CD4-positive, alpha-beta memory T cell (primary cell): ENCODE data around the gene TAAR5. TPM values are rescaled to one million over a fixed set of nuclear protein-coding genes. Genes with fewer than 3 reads are reported as not detected.

Source experiments
- CTCF ChIA-PET: fragments of 350-600 bp; sonication (Branson Sonifier 250); formaldehyde crosslinking; loops from one replicate; lab custom pipeline; 2021; ENCODE audit warnings: inconsistent platforms; ENCODE audit not compliant: partially characterized antibody; lab: Charles Lee
- POLR2A ChIA-PET: fragments of 350-600 bp; sonication (Branson Sonifier 250); formaldehyde crosslinking; loops from one replicate; lab custom pipeline; 2021; ENCODE audit not compliant: partially characterized antibody; lab: Charles Lee
- DNase-seq, 5 donors: peaks; one replicate each; pipeline versions ENCODE4 v3.0.0 to v3.0.0-alpha.2; 2020 to 2022; ENCODE audit warnings: mixed read lengths in 1 of 5
- H3K27ac ChIP-seq: one replicate; pipeline ENCODE4 v1.7.0; 2013; ENCODE audit warnings: low read depth, low read length
- H3K27me3 ChIP-seq: 2 replicates; pipeline ENCODE4 v1.7.0; 2013; ENCODE audit warnings: mild to moderate bottlenecking, low read length, moderate library complexity; ENCODE audit not compliant: insufficient read depth
- H3K36me3 ChIP-seq: 2 replicates; pipeline ENCODE4 v1.7.0; 2013; ENCODE audit warnings: mild to moderate bottlenecking, low read length, moderate library complexity; ENCODE audit not compliant: insufficient read depth
- H3K4me1 ChIP-seq: 2 replicates; pipeline ENCODE4 v1.7.0; 2013; ENCODE audit warnings: mild to moderate bottlenecking, low read length, moderate library complexity; ENCODE audit not compliant: insufficient read depth
- H3K4me3 ChIP-seq, 2 donors: one replicate each; pipeline ENCODE4 v1.7.0; 2013; ENCODE audit warnings: low read length in 2 of 2, mild to moderate bottlenecking in 1 of 2
- H3K9me3 ChIP-seq, 2 donors: one replicate each; pipeline ENCODE4 v1.7.0; 2013; ENCODE audit warnings: low read length in 2 of 2, control low read depth in 1 of 2; ENCODE audit not compliant: control insufficient read depth in 1 of 2
- H3K27ac Mint-ChIP-seq, 7 donors: one replicate each; pipeline ENCODE4 v1.8.0; 2020 to 2021; ENCODE audit warnings: mixed read lengths in 7 of 7, mild to moderate bottlenecking in 6 of 7, inconsistent platforms in 3 of 7, moderate library complexity in 3 of 7
- H3K27me3 Mint-ChIP-seq, 2 donors: one replicate each; pipeline ENCODE4 v1.8.0; 2020 to 2021; ENCODE audit warnings: mixed read lengths in 2 of 2
- H3K36me3 Mint-ChIP-seq, 2 donors: one replicate each; pipeline ENCODE4 v1.8.0; 2020 to 2021; ENCODE audit warnings: mixed read lengths in 2 of 2, inconsistent platforms in 1 of 2, mild to moderate bottlenecking in 1 of 2
- H3K4me1 Mint-ChIP-seq, 4 donors: one replicate each; pipeline ENCODE4 v1.8.0; 2020 to 2021; ENCODE audit warnings: mixed read lengths in 4 of 4, mild to moderate bottlenecking in 1 of 4
- H3K4me3 Mint-ChIP-seq, 8 donors: one replicate each; pipeline ENCODE4 v1.8.0; 2020 to 2021; ENCODE audit warnings: mixed read lengths in 8 of 8, mild to moderate bottlenecking in 7 of 8, moderate library complexity in 6 of 8, inconsistent platforms in 3 of 8
- H3K9me3 Mint-ChIP-seq, 8 donors: one replicate each; pipeline ENCODE4 v1.8.0; 2020 to 2021; ENCODE audit warnings: mixed read lengths in 8 of 8, mild to moderate bottlenecking in 5 of 8, inconsistent platforms in 3 of 8, moderate library complexity in 1 of 8
- intact Hi-C: fragments of 100-400 bp; cut with micrococcal nuclease; formaldehyde crosslinking; loops from one replicate; pipeline ENCODE4 v1.15.1; 2023
- polyA plus RNA-seq, 2 donors: library from polyadenylated mRNA; unstranded; fragments of 300-500 nt; fragmentation: Illumina TruSeq; gene quantifications; one replicate each; pipeline ENCODE4 v1.2.3, GENCODE V29; 2021
- total RNA-seq, 2 experiments: library from RNA; stranded (reverse); gene quantifications; one replicate each; pipeline ENCODE4 v1.2.3, GENCODE V29; 2021

TAAR5 gene
- total and polyA plus RNA-seq, 4 experiments from 2014 or later, result not detected

- Mint-ChIP-seq H3K36me3 (no peaks in the 10 kb centered on the region), H3K4me1 (no peaks in the 10 kb centered on the region), H3K9me3 (no peaks in the 10 kb centered on the region), H3K4me3 (no peak overlapping the region), H3K27ac (no peak overlapping the region), H3K27me3 (peaks cover 12 to 21% of the 10 kb centered on the region in 2 donors)
- H3K4me1 ChIP-seq, result no peaks in the 10 kb centered on the region
- H3K9me3 ChIP-seq, result no peaks in the 10 kb centered on the region
- no peak for DNase-seq
- no peak overlapping the region for H3K27ac ChIP-seq
- H3K4me3 ChIP-seq, result no peak overlapping the region
- ChIA-PET CTCF (interaction anchor here (0.5 kb wide), 1 partner anchor 1643 kb away, joined by 3 read pairs; no protein-coding TSS in a partner anchor), POLR2A (no interaction called here)
- no peaks in the 10 kb centered on the region for H3K27me3 ChIP-seq
- intact Hi-C loops, result no loop called here
- H3K36me3 ChIP-seq, result no peaks in the 10 kb centered on the region
Observed at GRCh38 chr6:132551214-132551613, 38.3 kb downstream of the TAAR5 start.

- Histone ChIP-seq H3K4me1 (no peaks in the 10 kb centered on the region), H3K9me3 (no peaks in the 10 kb centered on the region), H3K4me3 (no peak overlapping the region), H3K36me3 (no peaks in the 10 kb centered on the region), H3K27me3 (no peaks in the 10 kb centered on the region), H3K27ac (no peak overlapping the region)
- no peaks in the 10 kb centered on the region for H3K4me1 Mint-ChIP-seq
- no peaks in the 10 kb centered on the region for H3K9me3 Mint-ChIP-seq
- no peak overlapping the region for H3K4me3 Mint-ChIP-seq
- intact Hi-C loops, result no loop called here
- ChIA-PET CTCF (no interaction called here), POLR2A (no interaction called here)
- DNase-seq, result no peak
- H3K36me3 Mint-ChIP-seq, result no peaks in the 10 kb centered on the region
- no peak overlapping the region for H3K27ac Mint-ChIP-seq
- H3K27me3 Mint-ChIP-seq, result peaks cover 8 to 16% of the 10 kb centered on the region in 2 donors
Observed at GRCh38 chr6:132548746-132549463, 40.6 kb downstream of the TAAR5 start.

GRCh38 chr6:132544826-132545225, 44.7 kb downstream of the TAAR5 start:
- Histone ChIP-seq H3K36me3 (no peaks in the 10 kb centered on the region), H3K4me1 (no peaks in the 10 kb centered on the region), H3K27me3 (peaks cover 3% of the 10 kb centered on the region), H3K9me3 (no peaks in the 10 kb centered on the region), H3K27ac (no peak overlapping the region), H3K4me3 (no peak overlapping the region)
- Mint-ChIP-seq H3K4me1 (no peaks in the 10 kb centered on the region), H3K36me3 (no peaks in the 10 kb centered on the region), H3K27me3 (peaks cover 12 to 15% of the 10 kb centered on the region in 2 donors), H3K4me3 (no peak overlapping the region), H3K27ac (no peak overlapping the region), H3K9me3 (no peaks in the 10 kb centered on the region)
- CTCF ChIA-PET, result interaction anchor here (2.6 kb wide), 1 partner anchor 13 kb away, joined by 16 read pairs; no protein-coding TSS in a partner anchor
- POLR2A ChIA-PET, result no interaction called here
- intact Hi-C loops, result no loop called here
- DNase-seq, result no peak

Other genes with a start within 250 kb of the TAAR5 start
- not detected for gene MOXD1, start 188.3 kb downstream of the TAAR5 start, total RNA-seq
- not detected for gene MOXD1, start 188.3 kb downstream of the TAAR5 start, polyA plus RNA-seq
- gene STX7, start 76.6 kb downstream of the TAAR5 start, total RNA-seq, result 10 to 100 TPM; 22.7 TPM
- 10 to 100 TPM in 1 of 2 donors, 1 to 10 TPM in 1; 8.2 to 14.9 TPM for gene STX7, start 76.6 kb downstream of the TAAR5 start, polyA plus RNA-seq
- not detected for gene TAAR9, start 51.5 kb downstream of the TAAR5 start, total RNA-seq
- not detected for gene TAAR9, start 51.5 kb downstream of the TAAR5 start, polyA plus RNA-seq
- gene TAAR8, start 37.1 kb downstream of the TAAR5 start, total RNA-seq, result not detected
- gene TAAR8, start 37.1 kb downstream of the TAAR5 start, polyA plus RNA-seq, result not detected
- gene TAAR6, start 19.4 kb downstream of the TAAR5 start, total RNA-seq, result not detected
- gene TAAR6, start 19.4 kb downstream of the TAAR5 start, polyA plus RNA-seq, result not detected
- gene TAAR2, start 34.5 kb upstream of the TAAR5 start, total RNA-seq, result not detected
- not detected for gene TAAR2, start 34.5 kb upstream of the TAAR5 start, polyA plus RNA-seq
- gene TAAR1, start 69.4 kb upstream of the TAAR5 start, total RNA-seq, result not detected
- not detected for gene TAAR1, start 69.4 kb upstream of the TAAR5 start, polyA plus RNA-seq
- gene VNN1, start 124.3 kb upstream of the TAAR5 start, total RNA-seq, result under 1 TPM in 1 of 2 experiments, not detected in 1; 0.11 TPM
- gene VNN1, start 124.3 kb upstream of the TAAR5 start, polyA plus RNA-seq, result not detected
- 10 to 100 TPM; 12.2 to 13.3 TPM for gene VNN2, start 168.2 kb upstream of the TAAR5 start, total RNA-seq
- gene VNN2, start 168.2 kb upstream of the TAAR5 start, polyA plus RNA-seq, result 10 to 100 TPM; 14.8 to 18.9 TPM
- 10 to 100 TPM; 13.8 to 14.7 TPM for gene SLC18B1, start 208.9 kb upstream of the TAAR5 start, total RNA-seq
- 10 to 100 TPM; 11.6 to 19.5 TPM for gene SLC18B1, start 208.9 kb upstream of the TAAR5 start, polyA plus RNA-seq
- gene RPS12, start 224.8 kb upstream of the TAAR5 start, total RNA-seq, result 1,000 to 10,000 TPM; 2,480 to 2,511 TPM
- gene RPS12, start 224.8 kb upstream of the TAAR5 start, polyA plus RNA-seq, result 1,000 to 10,000 TPM; 1,677 to 2,818 TPM